GM23338 (cell line): ENCODE data around the gene DENND1B. TPM values are rescaled to one million over a fixed set of nuclear protein-coding genes. Genes with fewer than 3 reads are reported as not detected.

Source experiments
- ATAC-seq: fragments of 200-7000 bp; cut with Tn5 transposase; 3 replicates; pipeline ENCODE4 v1.9.1; 2020
- DNase-seq: peaks from one replicate; pipeline ENCODE4 v3.0.0-alpha.2; 2015; ENCODE audit warnings: low spot score
- H2AFZ ChIP-seq: fragments of 200-600 bp; sonication (generic); 2 replicates; pipeline ENCODE4 v1.8.0; 2016; ENCODE audit warnings: antibody characterized with exemption, mild to moderate bottlenecking, moderate library complexity
- H3F3A ChIP-seq: fragments of 200-600 bp; sonication (generic); replicated peaks from 2 replicates; pipeline ENCODE4 v1.8.0; 2017; ENCODE audit warnings: antibody characterized with exemption, mixed run types, low read depth
- H3K27ac ChIP-seq: fragments of 200-600 bp; sonication (generic); 2 replicates; pipeline ENCODE4 v1.6.1; 2016; ENCODE audit warnings: low read depth
- H3K27me3 ChIP-seq: fragments of 200-600 bp; sonication (generic); 2 replicates; pipeline ENCODE4 v1.8.0; 2016; ENCODE audit warnings: mild to moderate bottlenecking, mixed run types, moderate library complexity; ENCODE audit not compliant: insufficient read depth
- H3K36me3 ChIP-seq: fragments of 200-600 bp; sonication (generic); 2 replicates; pipeline ENCODE4 v1.8.0; 2016; ENCODE audit warnings: mild to moderate bottlenecking; ENCODE audit not compliant: insufficient read depth
- H3K4me1 ChIP-seq: fragments of 200-600 bp; sonication (generic); 2 replicates; pipeline ENCODE4 v1.8.0; 2016; ENCODE audit warnings: mild to moderate bottlenecking, moderate library complexity; ENCODE audit not compliant: insufficient read depth
- H3K4me2 ChIP-seq: fragments of 200-600 bp; sonication (generic); 2 replicates; pipeline ENCODE4 v1.7.1; 2017; ENCODE audit warnings: mixed run types
- H3K4me3 ChIP-seq: fragments of 200-600 bp; sonication (generic); 2 replicates; pipeline ENCODE4 v1.6.1; 2016; ENCODE audit warnings: mixed run types
- H3K79me2 ChIP-seq: fragments of 200-600 bp; sonication (generic); replicated peaks from 2 replicates; pipeline ENCODE4 v1.8.0; 2017; ENCODE audit warnings: mild to moderate bottlenecking; ENCODE audit not compliant: insufficient read depth
- H3K9me2 ChIP-seq: fragments of 200-600 bp; sonication (generic); 2 replicates; pipeline ENCODE4 v1.8.0; 2017; ENCODE audit not compliant: insufficient read depth
- H4K20me1 ChIP-seq: fragments of 200-600 bp; sonication (generic); replicated peaks from 2 replicates; pipeline ENCODE4 v1.8.0; 2017; ENCODE audit warnings: mild to moderate bottlenecking; ENCODE audit not compliant: insufficient read depth
- H3K27ac Mint-ChIP-seq: 2 replicates; pipeline ENCODE4 v1.8.0; 2020; ENCODE audit warnings: inconsistent platforms, mild to moderate bottlenecking, moderate library complexity, mixed read lengths
- H3K27me3 Mint-ChIP-seq: 3 replicates; pipeline ENCODE4 v1.8.0; 2022; ENCODE audit warnings: low read depth, mild to moderate bottlenecking, moderate library complexity, mixed read lengths, inconsistent platforms; ENCODE audit not compliant: insufficient read depth, poor library complexity
- H3K36me3 Mint-ChIP-seq: 3 replicates; pipeline ENCODE4 v1.8.0; 2021; ENCODE audit warnings: low read depth, mild to moderate bottlenecking, inconsistent platforms, moderate library complexity, mixed read lengths
- H3K4me1 Mint-ChIP-seq: 3 replicates; pipeline ENCODE4 v1.8.0; 2020; ENCODE audit warnings: mild to moderate bottlenecking, inconsistent platforms, mixed read lengths
- H3K4me3 Mint-ChIP-seq: 3 replicates; pipeline ENCODE4 v1.8.0; 2021; ENCODE audit warnings: moderate library complexity, mild to moderate bottlenecking, inconsistent platforms, mixed read lengths
- H3K9me3 Mint-ChIP-seq: 3 replicates; pipeline ENCODE4 v1.8.0; 2020; ENCODE audit warnings: moderate library complexity, mild to moderate bottlenecking, inconsistent platforms, mixed read lengths
- CREB1 ChIP-seq: fragments of 250-450 bp; sonication (Bioruptor Pico); IDR thresholded peaks from 2 replicates; pipeline ENCODE4 v1.5.0; 2020; ENCODE audit warnings: low read depth, mild to moderate bottlenecking, moderate library complexity
- EZH2 ChIP-seq: fragments of 200-600 bp; sonication (generic); IDR thresholded peaks from one replicate; pipeline ENCODE4 v1.8.0; 2017; ENCODE audit warnings: antibody characterized with exemption, mild to moderate bottlenecking, low read depth; ENCODE audit not compliant: unreplicated experiment
- EZH2phosphoT487 ChIP-seq: fragments of 200-600 bp; sonication (generic); IDR thresholded peaks from one replicate; pipeline ENCODE4 v1.8.1; 2018; ENCODE audit warnings: antibody characterized with exemption; ENCODE audit not compliant: unreplicated experiment
- JUNB ChIP-seq: IDR thresholded peaks from one replicate; pipeline ENCODE4 v1.6.1; 2016; ENCODE audit warnings: antibody characterized with exemption; ENCODE audit not compliant: unreplicated experiment
- NANOG ChIP-seq: IDR thresholded peaks from 2 replicates; pipeline ENCODE4 v1.6.1; 2016; ENCODE audit warnings: antibody characterized with exemption, borderline replicate concordance
- POLR2AphosphoS5 ChIP-seq: IDR thresholded peaks from 2 replicates; pipeline ENCODE4 v1.6.1; 2016; ENCODE audit warnings: antibody characterized with exemption, low read depth
- STAT1 ChIP-seq: IDR thresholded peaks from one replicate; pipeline ENCODE4 v1.6.1; 2016; ENCODE audit warnings: antibody characterized with exemption; ENCODE audit not compliant: unreplicated experiment
- ZNF114 ChIP-seq: fragments of 250-450 bp; sonication (Bioruptor Pico); IDR thresholded peaks from 2 replicates; pipeline ENCODE4 v1.5.0; 2020; ENCODE audit warnings: mild to moderate bottlenecking, moderate library complexity
- ZNF331 ChIP-seq: fragments of 250-450 bp; sonication (Bioruptor Pico); IDR thresholded peaks from 2 replicates; pipeline ENCODE4 v1.5.0; 2020; ENCODE audit warnings: low read depth, mild to moderate bottlenecking, moderate library complexity
- polyA plus RNA-seq: library from polyadenylated mRNA; unstranded; fragments of >200 nt; fragmentation: Nextera tagmentation; extraction: Ambion mirVana; gene quantifications from 2 replicates; pipeline ENCODE4 v1.2.1, GENCODE V29; 2016
- total RNA-seq: library from RNA; depleted of rRNA; stranded (reverse); fragments of >200 nt; shearing (Covaris generic); gene quantifications from 2 replicates; pipeline ENCODE4 v1.2.3, GENCODE V29; 2014
- TF ChIP-seq, protein P1 (sequence below): IDR thresholded peaks from 2 replicates; pipeline ENCODE4 v1.6.1; 2016; ENCODE audit warnings: antibody characterized with exemption
- TF ChIP-seq, protein P2 (sequence below): fragments of 250-450 bp; sonication (Bioruptor Pico); IDR thresholded peaks from 2 replicates; pipeline ENCODE4 v1.5.0; 2020; ENCODE audit warnings: mild to moderate bottlenecking, moderate library complexity
- TF ChIP-seq, protein P3 (sequence below), 2 experiments: fragments of 200-600 bp in 1 of 2; sonication (generic) in 1 of 2; conservative IDR thresholded peaks; 2 replicates each; pipeline versions ENCODE4 v1.5.1 to v1.6.1; 2016 to 2017; ENCODE audit warnings: antibody characterized with exemption in 2 of 2, low read depth in 2 of 2, mild to moderate bottlenecking in 2 of 2, moderate library complexity in 1 of 2
- TF ChIP-seq, protein P4 (sequence below): IDR thresholded peaks from one replicate; pipeline ENCODE4 v1.6.1; 2018; ENCODE audit warnings: antibody characterized with exemption; ENCODE audit not compliant: unreplicated experiment

The DENND1B gene
- total and polyA plus RNA-seq, 2 experiments from 2014 or later = 4.3 to 5.2 TPM

DNA sequence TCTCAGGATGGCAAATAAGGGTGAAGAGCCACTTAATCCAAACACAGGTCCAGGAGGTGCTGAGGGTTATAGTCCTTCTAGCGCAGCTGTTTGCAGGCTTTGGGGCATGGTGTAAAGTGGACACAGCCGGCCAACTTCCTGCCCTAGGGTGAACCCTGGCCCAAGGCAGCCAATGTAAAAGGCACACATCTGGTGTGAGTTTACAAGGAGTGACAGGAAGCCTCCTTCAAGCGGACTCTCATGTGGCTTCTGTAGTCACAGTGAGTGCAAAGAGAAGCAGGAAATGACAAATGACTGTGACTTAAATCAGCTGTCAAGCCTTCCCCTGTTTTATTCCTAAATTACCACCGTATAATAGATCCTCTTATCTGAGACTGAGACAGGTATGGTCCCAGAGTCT, 294.2 kb downstream of the DENND1B start:
- H3K27ac Mint-ChIP-seq = no peak overlapping the region
- DNase-seq = no peak
- Histone ChIP-seq H3K4me3 (no peak overlapping the region), H2AFZ (no peak overlapping the region), H4K20me1 (no peaks in the 10 kb centered on the region), H3F3A (no peaks in the 10 kb centered on the region), H3K27me3 (no peaks in the 10 kb centered on the region), H3K9me2 (0 out of 2 replicates have a peak, but pooled peaks cover 3% of the 10 kb centered on the region), H3K79me2 (no peaks in the 10 kb centered on the region), H3K4me2 (no peak overlapping the region), H3K27ac (no peak overlapping the region), H3K4me1 (no peaks in the 10 kb centered on the region), H3K36me3 (no peaks in the 10 kb centered on the region)
- no peak for ATAC-seq
- no peaks in the 10 kb centered on the region for H3K36me3 Mint-ChIP-seq
- TF ChIP-seq NANOG (no peak), EZH2phosphoT487 (no peak), POLR2AphosphoS5 (no peak), ZNF114 (CRISPR knock-in tag) (no peak), ZNF331 (no peak), CREB1 (CRISPR knock-in tag) (no peak), EZH2 (no peak), STAT1 (no peak), JUNB (no peak)
- TF ChIP-seq, protein P1, sequence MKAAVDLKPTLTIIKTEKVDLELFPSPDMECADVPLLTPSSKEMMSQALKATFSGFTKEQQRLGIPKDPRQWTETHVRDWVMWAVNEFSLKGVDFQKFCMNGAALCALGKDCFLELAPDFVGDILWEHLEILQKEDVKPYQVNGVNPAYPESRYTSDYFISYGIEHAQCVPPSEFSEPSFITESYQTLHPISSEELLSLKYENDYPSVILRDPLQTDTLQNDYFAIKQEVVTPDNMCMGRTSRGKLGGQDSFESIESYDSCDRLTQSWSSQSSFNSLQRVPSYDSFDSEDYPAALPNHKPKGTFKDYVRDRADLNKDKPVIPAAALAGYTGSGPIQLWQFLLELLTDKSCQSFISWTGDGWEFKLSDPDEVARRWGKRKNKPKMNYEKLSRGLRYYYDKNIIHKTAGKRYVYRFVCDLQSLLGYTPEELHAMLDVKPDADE = no peak
- TF ChIP-seq, protein P2, sequence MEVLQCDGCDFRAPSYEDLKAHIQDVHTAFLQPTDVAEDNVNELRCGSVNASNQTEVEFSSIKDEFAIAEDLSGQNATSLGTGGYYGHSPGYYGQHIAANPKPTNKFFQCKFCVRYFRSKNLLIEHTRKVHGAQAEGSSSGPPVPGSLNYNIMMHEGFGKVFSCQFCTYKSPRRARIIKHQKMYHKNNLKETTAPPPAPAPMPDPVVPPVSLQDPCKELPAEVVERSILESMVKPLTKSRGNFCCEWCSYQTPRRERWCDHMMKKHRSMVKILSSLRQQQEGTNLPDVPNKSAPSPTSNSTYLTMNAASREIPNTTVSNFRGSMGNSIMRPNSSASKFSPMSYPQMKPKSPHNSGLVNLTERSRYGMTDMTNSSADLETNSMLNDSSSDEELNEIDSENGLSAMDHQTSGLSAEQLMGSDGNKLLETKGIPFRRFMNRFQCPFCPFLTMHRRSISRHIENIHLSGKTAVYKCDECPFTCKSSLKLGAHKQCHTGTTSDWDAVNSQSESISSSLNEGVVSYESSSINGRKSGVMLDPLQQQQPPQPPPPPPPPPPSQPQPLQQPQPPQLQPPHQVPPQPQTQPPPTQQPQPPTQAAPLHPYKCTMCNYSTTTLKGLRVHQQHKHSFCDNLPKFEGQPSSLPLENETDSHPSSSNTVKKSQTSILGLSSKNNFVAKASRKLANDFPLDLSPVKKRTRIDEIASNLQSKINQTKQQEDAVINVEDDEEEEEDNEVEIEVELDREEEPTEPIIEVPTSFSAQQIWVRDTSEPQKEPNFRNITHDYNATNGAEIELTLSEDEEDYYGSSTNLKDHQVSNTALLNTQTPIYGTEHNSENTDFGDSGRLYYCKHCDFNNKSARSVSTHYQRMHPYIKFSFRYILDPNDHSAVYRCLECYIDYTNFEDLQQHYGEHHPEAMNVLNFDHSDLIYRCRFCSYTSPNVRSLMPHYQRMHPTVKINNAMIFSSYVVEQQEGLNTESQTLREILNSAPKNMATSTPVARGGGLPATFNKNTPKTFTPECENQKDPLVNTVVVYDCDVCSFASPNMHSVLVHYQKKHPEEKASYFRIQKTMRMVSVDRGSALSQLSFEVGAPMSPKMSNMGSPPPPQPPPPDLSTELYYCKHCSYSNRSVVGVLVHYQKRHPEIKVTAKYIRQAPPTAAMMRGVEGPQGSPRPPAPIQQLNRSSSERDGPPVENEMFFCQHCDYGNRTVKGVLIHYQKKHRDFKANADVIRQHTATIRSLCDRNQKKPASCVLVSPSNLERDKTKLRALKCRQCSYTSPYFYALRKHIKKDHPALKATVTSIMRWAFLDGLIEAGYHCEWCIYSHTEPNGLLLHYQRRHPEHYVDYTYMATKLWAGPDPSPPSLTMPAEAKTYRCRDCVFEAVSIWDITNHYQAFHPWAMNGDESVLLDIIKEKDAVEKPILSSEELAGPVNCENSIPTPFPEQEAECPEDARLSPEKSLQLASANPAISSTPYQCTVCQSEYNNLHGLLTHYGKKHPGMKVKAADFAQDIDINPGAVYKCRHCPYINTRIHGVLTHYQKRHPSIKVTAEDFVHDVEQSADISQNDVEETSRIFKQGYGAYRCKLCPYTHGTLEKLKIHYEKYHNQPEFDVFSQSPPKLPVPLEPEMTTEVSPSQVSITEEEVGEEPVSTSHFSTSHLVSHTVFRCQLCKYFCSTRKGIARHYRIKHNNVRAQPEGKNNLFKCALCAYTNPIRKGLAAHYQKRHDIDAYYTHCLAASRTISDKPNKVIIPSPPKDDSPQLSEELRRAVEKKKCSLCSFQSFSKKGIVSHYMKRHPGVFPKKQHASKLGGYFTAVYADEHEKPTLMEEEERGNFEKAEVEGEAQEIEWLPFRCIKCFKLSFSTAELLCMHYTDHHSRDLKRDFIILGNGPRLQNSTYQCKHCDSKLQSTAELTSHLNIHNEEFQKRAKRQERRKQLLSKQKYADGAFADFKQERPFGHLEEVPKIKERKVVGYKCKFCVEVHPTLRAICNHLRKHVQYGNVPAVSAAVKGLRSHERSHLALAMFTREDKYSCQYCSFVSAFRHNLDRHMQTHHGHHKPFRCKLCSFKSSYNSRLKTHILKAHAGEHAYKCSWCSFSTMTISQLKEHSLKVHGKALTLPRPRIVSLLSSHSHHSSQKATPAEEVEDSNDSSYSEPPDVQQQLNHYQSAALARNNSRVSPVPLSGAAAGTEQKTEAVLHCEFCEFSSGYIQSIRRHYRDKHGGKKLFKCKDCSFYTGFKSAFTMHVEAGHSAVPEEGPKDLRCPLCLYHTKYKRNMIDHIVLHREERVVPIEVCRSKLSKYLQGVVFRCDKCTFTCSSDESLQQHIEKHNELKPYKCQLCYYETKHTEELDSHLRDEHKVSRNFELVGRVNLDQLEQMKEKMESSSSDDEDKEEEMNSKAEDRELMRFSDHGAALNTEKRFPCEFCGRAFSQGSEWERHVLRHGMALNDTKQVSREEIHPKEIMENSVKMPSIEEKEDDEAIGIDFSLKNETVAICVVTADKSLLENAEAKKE = no peak
- TF ChIP-seq, protein P3, sequence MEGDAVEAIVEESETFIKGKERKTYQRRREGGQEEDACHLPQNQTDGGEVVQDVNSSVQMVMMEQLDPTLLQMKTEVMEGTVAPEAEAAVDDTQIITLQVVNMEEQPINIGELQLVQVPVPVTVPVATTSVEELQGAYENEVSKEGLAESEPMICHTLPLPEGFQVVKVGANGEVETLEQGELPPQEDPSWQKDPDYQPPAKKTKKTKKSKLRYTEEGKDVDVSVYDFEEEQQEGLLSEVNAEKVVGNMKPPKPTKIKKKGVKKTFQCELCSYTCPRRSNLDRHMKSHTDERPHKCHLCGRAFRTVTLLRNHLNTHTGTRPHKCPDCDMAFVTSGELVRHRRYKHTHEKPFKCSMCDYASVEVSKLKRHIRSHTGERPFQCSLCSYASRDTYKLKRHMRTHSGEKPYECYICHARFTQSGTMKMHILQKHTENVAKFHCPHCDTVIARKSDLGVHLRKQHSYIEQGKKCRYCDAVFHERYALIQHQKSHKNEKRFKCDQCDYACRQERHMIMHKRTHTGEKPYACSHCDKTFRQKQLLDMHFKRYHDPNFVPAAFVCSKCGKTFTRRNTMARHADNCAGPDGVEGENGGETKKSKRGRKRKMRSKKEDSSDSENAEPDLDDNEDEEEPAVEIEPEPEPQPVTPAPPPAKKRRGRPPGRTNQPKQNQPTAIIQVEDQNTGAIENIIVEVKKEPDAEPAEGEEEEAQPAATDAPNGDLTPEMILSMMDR (conservative IDR thresholded peaks at IDR 0.05; ENCODE audit: low read depth in 2 of 2) = no peak
- TF ChIP-seq, protein P4, sequence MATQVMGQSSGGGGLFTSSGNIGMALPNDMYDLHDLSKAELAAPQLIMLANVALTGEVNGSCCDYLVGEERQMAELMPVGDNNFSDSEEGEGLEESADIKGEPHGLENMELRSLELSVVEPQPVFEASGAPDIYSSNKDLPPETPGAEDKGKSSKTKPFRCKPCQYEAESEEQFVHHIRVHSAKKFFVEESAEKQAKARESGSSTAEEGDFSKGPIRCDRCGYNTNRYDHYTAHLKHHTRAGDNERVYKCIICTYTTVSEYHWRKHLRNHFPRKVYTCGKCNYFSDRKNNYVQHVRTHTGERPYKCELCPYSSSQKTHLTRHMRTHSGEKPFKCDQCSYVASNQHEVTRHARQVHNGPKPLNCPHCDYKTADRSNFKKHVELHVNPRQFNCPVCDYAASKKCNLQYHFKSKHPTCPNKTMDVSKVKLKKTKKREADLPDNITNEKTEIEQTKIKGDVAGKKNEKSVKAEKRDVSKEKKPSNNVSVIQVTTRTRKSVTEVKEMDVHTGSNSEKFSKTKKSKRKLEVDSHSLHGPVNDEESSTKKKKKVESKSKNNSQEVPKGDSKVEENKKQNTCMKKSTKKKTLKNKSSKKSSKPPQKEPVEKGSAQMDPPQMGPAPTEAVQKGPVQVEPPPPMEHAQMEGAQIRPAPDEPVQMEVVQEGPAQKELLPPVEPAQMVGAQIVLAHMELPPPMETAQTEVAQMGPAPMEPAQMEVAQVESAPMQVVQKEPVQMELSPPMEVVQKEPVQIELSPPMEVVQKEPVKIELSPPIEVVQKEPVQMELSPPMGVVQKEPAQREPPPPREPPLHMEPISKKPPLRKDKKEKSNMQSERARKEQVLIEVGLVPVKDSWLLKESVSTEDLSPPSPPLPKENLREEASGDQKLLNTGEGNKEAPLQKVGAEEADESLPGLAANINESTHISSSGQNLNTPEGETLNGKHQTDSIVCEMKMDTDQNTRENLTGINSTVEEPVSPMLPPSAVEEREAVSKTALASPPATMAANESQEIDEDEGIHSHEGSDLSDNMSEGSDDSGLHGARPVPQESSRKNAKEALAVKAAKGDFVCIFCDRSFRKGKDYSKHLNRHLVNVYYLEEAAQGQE = no peak
- H3K4me3 Mint-ChIP-seq = no peak overlapping the region
- no peaks in the 10 kb centered on the region for H3K9me3 Mint-ChIP-seq
- peaks cover 1% of the 10 kb centered on the region for H3K27me3 Mint-ChIP-seq
- peaks cover 3% of the 10 kb centered on the region; the same call in 1 of the 3 replicates for H3K4me1 Mint-ChIP-seq
